K562 (cell line): ENCODE results near the gene MCHR2. TPM values are rescaled to one million over a fixed set of nuclear protein-coding genes. Genes with fewer than 3 reads are reported as not detected.

ENCODE experiments used
- ATAC-seq: fragments of 200-7000 bp; cut with Tn5 transposase; 3 replicates; pipeline ENCODE4 v1.9.1; 2020; ENCODE audit warnings: moderate library complexity
- BruUV-seq: library from RNA; stranded (reverse); fragments of 400-500 nt; replicated peaks from 2 replicates; lab custom pipeline; 2021; lab: Mats Ljungman, UMichigan
- CTCF ChIA-PET: fragments of 300-600 bp; formaldehyde crosslinking; extraction: SDS; loops from one replicate; lab custom pipeline; 2021; ENCODE audit warnings: low intra/inter-chr PET ratio; lab: Yijun Ruan, JAX
- POLR2A ChIA-PET: fragments of 300-600, 350-650 bp; sonication (Branson Sonifier 250); formaldehyde crosslinking; extraction: SDS; loops from one replicate; lab custom pipeline; 2021; ENCODE audit warnings: antibody characterized with exemption, inconsistent platforms; lab: Yijun Ruan, JAX
- DNase-seq, 4 experiments: peaks; one replicate each; pipeline versions ENCODE4 v3.0.0 to v3.0.0-alpha.2; 2011 to 2018; ENCODE audit warnings: low spot score in 3 of 4, mixed read lengths in 3 of 4; ENCODE audit errors: extremely low read depth in 1 of 4
- FAIRE-seq: peaks from 2 replicates; lab custom pipeline; 2011; peaks lifted over from hg19 to GRCh38; lab: Jason Lieb, UNC
- H2AFZ ChIP-seq: 2 replicates; pipeline ENCODE4 v1.6.0; 2011; ENCODE audit warnings: low read depth, low read length, control low read depth, inconsistent platforms
- H3K27ac ChIP-seq: fragments of 200-600 bp; 3 replicates; pipeline ENCODE4 v1.8.0; 2011; ENCODE audit warnings: low read depth, mild to moderate bottlenecking, control low read depth, inconsistent platforms, low read length, moderate library complexity, mixed read lengths; ENCODE audit errors: extremely low read depth
- H3K27me3 ChIP-seq, 2 experiments: fragments of 300-600 bp in 1 of 2; 2 replicates in 1 of 2; 3 replicates in 1 of 2; pipeline versions ENCODE4 v1.6.0 to v1.8.0; 2011; ENCODE audit warnings: inconsistent platforms in 2 of 2, low read length in 2 of 2, mild to moderate bottlenecking in 1 of 2, mixed read lengths in 1 of 2, moderate library complexity in 1 of 2; ENCODE audit not compliant: control insufficient read depth in 2 of 2, insufficient read depth in 2 of 2
- H3K36me3 ChIP-seq: fragments of 300-600 bp; 3 replicates; pipeline ENCODE4 v1.8.0; 2011; ENCODE audit warnings: mild to moderate bottlenecking, low read length, inconsistent platforms; ENCODE audit not compliant: control insufficient read depth, insufficient read depth
- H3K4me1 ChIP-seq, 2 experiments: fragments of 200-600 bp in 1 of 2; replicated peaks in 1 of 2; 2 replicates in 1 of 2; 3 replicates in 1 of 2; pipeline versions ENCODE4 v1.5.1 to v1.8.0; 2011; ENCODE audit warnings: inconsistent platforms in 2 of 2, low read length in 2 of 2, mild to moderate bottlenecking in 1 of 2, mixed read lengths in 1 of 2, moderate library complexity in 1 of 2; ENCODE audit not compliant: control insufficient read depth in 2 of 2, insufficient read depth in 2 of 2
- H3K4me2 ChIP-seq: 2 replicates; pipeline ENCODE4 v1.6.1; 2011; ENCODE audit warnings: low read length, control low read depth, inconsistent platforms, mixed read lengths; ENCODE audit not compliant: insufficient read depth
- H3K4me3 ChIP-seq: fragments of 200-600 bp; sonication (generic), shearing (Covaris generic); 2 replicates; pipeline ENCODE4 v1.5.1; 2016; ENCODE audit warnings: control low read depth, inconsistent platforms
- H3K79me2 ChIP-seq: fragments of 200-600 bp; 3 replicates; pipeline ENCODE4 v1.8.0; 2011; ENCODE audit warnings: low read length, inconsistent platforms; ENCODE audit not compliant: control insufficient read depth, insufficient read depth
- H3K9ac ChIP-seq, 2 experiments: 2 replicates each; pipeline versions ENCODE4 v1.6.0 to v1.6.1; 2011; ENCODE audit warnings: low read depth in 2 of 2, low read length in 2 of 2, control low read depth in 1 of 2, inconsistent platforms in 1 of 2, mild to moderate bottlenecking in 1 of 2, mixed read lengths in 1 of 2; ENCODE audit not compliant: insufficient read depth in 1 of 2
- H3K9me1 ChIP-seq: one replicate; pipeline ENCODE4 v1.6.0; 2011; ENCODE audit warnings: inconsistent platforms, mild to moderate bottlenecking, low read length, moderate library complexity; ENCODE audit not compliant: control insufficient read depth, insufficient read depth
- H3K9me3 ChIP-seq: replicated peaks from 2 replicates; pipeline ENCODE4 v1.5.1; 2011; ENCODE audit warnings: low read depth, low read length, inconsistent platforms; ENCODE audit not compliant: control insufficient read depth, insufficient read depth
- H4K20me1 ChIP-seq: replicated peaks from 2 replicates; pipeline ENCODE4 v1.6.1; 2011; ENCODE audit warnings: low read length, inconsistent platforms, mixed read lengths; ENCODE audit not compliant: control insufficient read depth, insufficient read depth
- ASH1L ChIP-seq: fragments of 450-650 bp; IDR thresholded peaks from 2 replicates; pipeline ENCODE4 v1.6.1; 2018; ENCODE audit warnings: borderline replicate concordance, mild to moderate bottlenecking, low read depth; ENCODE audit not compliant: partially characterized antibody
- CCNT2 ChIP-seq: IDR thresholded peaks from 2 replicates; pipeline ENCODE4 v1.6.1; 2011; ENCODE audit warnings: borderline replicate concordance, low read depth, mild to moderate bottlenecking, moderate library complexity, mixed read lengths, low read length; ENCODE audit not compliant: insufficient read length; ENCODE audit errors: extremely low read depth
- CTCFL ChIP-seq: IDR thresholded peaks from 2 replicates; pipeline ENCODE4 v1.6.1; 2011; ENCODE audit warnings: borderline replicate concordance, low read depth, mild to moderate bottlenecking, moderate library complexity, low read length; ENCODE audit not compliant: insufficient read depth, poor library complexity, severe bottlenecking
- EGR1 ChIP-seq: fragments of 450-650 bp; conservative IDR thresholded peaks from 2 replicates; pipeline ENCODE4 v1.6.1; 2017; ENCODE audit warnings: mild to moderate bottlenecking
- ILK ChIP-seq: fragments of 450-650 bp; IDR thresholded peaks from 2 replicates; pipeline ENCODE4 v1.6.1; 2016; ENCODE audit warnings: missing genetic modification characterization, low read depth, mild to moderate bottlenecking, missing compliant biosample characterization, moderate library complexity, borderline replicate concordance
- MNT ChIP-seq, 2 experiments: fragments of 450-650 bp; conservative IDR thresholded peaks; 2 replicates each; pipeline ENCODE4 v1.6.1; 2017; ENCODE audit warnings: mild to moderate bottlenecking in 2 of 2, moderate library complexity in 2 of 2
- SAFB ChIP-seq: fragments of 200-400 bp; formaldehyde crosslinking; IDR thresholded peaks from 2 replicates; pipeline ENCODE4 v1.6.1; 2017; ENCODE audit warnings: low read depth, low read length, borderline replicate concordance
- SLC30A9 ChIP-seq: fragments of 250-450 bp; sonication (Bioruptor Pico); IDR thresholded peaks from 2 replicates; pipeline ENCODE4 v1.8.0; 2022; ENCODE audit warnings: mild to moderate bottlenecking, moderate library complexity
- SMARCB1 ChIP-seq: IDR thresholded peaks from 2 replicates; pipeline ENCODE4 v1.6.1; 2011; ENCODE audit warnings: improper control_type of control experiment, low read depth; ENCODE audit not compliant: insufficient read length
- SRSF7 ChIP-seq: fragments of 200-400 bp; formaldehyde crosslinking; optimal IDR thresholded peaks from 2 replicates; pipeline ENCODE3; 2017; ENCODE audit warnings: mild to moderate bottlenecking, low read depth, low read length
- ZC3H4 ChIP-seq: sonication (generic); formaldehyde crosslinking; IDR thresholded peaks from 2 replicates; pipeline ENCODE4 v1.9.0; 2021; ENCODE audit warnings: missing genetic modification reagents, borderline replicate concordance
- WGBS: fragments of 100-300 bp; shearing (Covaris generic); methylation state at CpG from one replicate; pipeline ENCODE4 v1.1.6; 2016; ENCODE audit warnings: low coverage, mixed read lengths; ENCODE audit not compliant: insufficient coverage; ENCODE audit errors: missing lambda C conversion rate; 5-methylcytosine and 5-hydroxymethylcytosine counted together
- in situ Hi-C: fragments of 300-500 bp; cut with MboI; formaldehyde crosslinking; loops from 4 replicates; pipeline ENCODE4 v1.15.0; 2018; ENCODE audit warnings: inconsistent platforms, mixed read lengths
- intact Hi-C: fragments of 100-400 bp; cut with micrococcal nuclease; formaldehyde crosslinking; loops from 2 replicates; pipeline ENCODE4 v1.14.2; 2022
- polyA plus RNA-seq, 8 experiments: library from polyadenylated mRNA; depleted of rRNA in 4 of 8; stranded (reverse) in 5 of 8; unstranded in 3 of 8; fragments of >200 nt; fragmentation: Nextera tagmentation in 2 of 8; fragmentation: Illumina TruSeq in 1 of 8; extraction: Ambion mirVana in 2 of 8; extraction: Trizol in 1 of 8; gene quantifications; 2 replicates each; pipeline versions ENCODE4 v1.2.1 to v1.2.3, GENCODE V29; 2011 to 2014; ENCODE audit warnings: inconsistent platforms in 1 of 8, missing spikeins in 1 of 8
- total RNA-seq, 7 experiments: library from RNA; depleted of rRNA in 6 of 7; stranded (reverse); fragments of >200 nt in 6 of 7; fragmentation: Illumina TruSeq in 2 of 7; extraction: Trizol in 2 of 7; gene quantifications; 2 replicates each; pipeline versions ENCODE4 v1.2.1 to v1.2.3, GENCODE V29; 2011 to 2021; ENCODE audit warnings: low replicate concordance in 1 of 7

Gene MCHR2
- total and polyA plus RNA-seq, 9 of the 15 experiments (the other 6 are each of a cell fraction or from before 2014, with no cell fraction given) = not detected

GRCh38 chr6:99995916-99996315, 1.9 kb upstream of the MCHR2 start:
- TF ChIP-seq ZC3H4 (CRISPR knock-in tag) (no peak), ILK (no peak), ASH1L (no peak)
- FAIRE-seq (no peak), ATAC-seq (no peak)

GRCh38 chr6:99993146-99993532, 884 bp downstream of the MCHR2 start:
- ChIA-PET POLR2A (no interaction called here), CTCF (no interaction called here)
- Histone ChIP-seq H3K79me2 (no peaks in the 10 kb centered on the region), H3K9me3 (no peaks in the 10 kb centered on the region), H3K9me1 (no peaks in the 10 kb centered on the region), H3K4me2 (no peak overlapping the region), H3K36me3 (no peaks in the 10 kb centered on the region), H3K4me3 (no peak overlapping the region), H3K27me3 (peaks cover 3 to 19% of the 10 kb centered on the region in 2 experiments; a peak in 3 of 5 replicates), H3K27ac (no peak overlapping the region), H3K9ac (no peak overlapping the region), H3K4me1 (peaks cover 0 to 4% of the 10 kb centered on the region in 2 experiments; a peak in 1 of 5 replicates), H2AFZ (no peak overlapping the region), H4K20me1 (no peaks in the 10 kb centered on the region)
- ATAC-seq (no peak), FAIRE-seq (no peak), DNase-seq (no peak)
- no TSS peak for BruUV-seq
- intact Hi-C loops = no loop called here
- in situ Hi-C loops = no loop called here
- no peak for TF ChIP-seq SLC30A9 (CRISPR knock-in tag)
- TF ChIP-seq SAFB = no peak
- TF ChIP-seq MNT (conservative IDR thresholded peaks at IDR 0.05) = no peak
- no peak for TF ChIP-seq SRSF7
- no peak for TF ChIP-seq EGR1
- TF ChIP-seq SMARCB1 = no peak
- no peak for TF ChIP-seq CCNT2
- TF ChIP-seq CTCFL = no peak
- WGBS = 5% methylated on average over 9 of the region's 9 CpGs

More at GRCh38 chr6:99995916-99996315, 1.9 kb upstream of the MCHR2 start:
- Histone ChIP-seq H3K4me2 (no peak overlapping the region), H3K4me1 (peaks cover 0 to 4% of the 10 kb centered on the region in 2 experiments; a peak in 1 of 5 replicates), H2AFZ (no peak overlapping the region), H3K9ac (no peak overlapping the region), H3K9me1 (no peaks in the 10 kb centered on the region), H3K4me3 (no peak overlapping the region), H3K27ac (no peak overlapping the region), H3K9me3 (no peaks in the 10 kb centered on the region), H3K79me2 (no peaks in the 10 kb centered on the region), H3K27me3 (peaks cover 3 to 19% of the 10 kb centered on the region in 2 experiments; a peak in 3 of 5 replicates), H4K20me1 (no peaks in the 10 kb centered on the region; the same call in 1 of the 2 replicates), H3K36me3 (no peaks in the 10 kb centered on the region)
- no peak for DNase-seq
- in situ Hi-C loops (no loop called here), intact Hi-C loops (no loop called here)
- 0% methylated on average over 1 of the region's 1 CpG for WGBS
- ChIA-PET CTCF (no interaction called here), POLR2A (no interaction called here)
- BruUV-seq = no TSS peak
